HG03045 (cell line): ENCODE data around the gene FLYWCH1.

Experiments used
- ATAC-seq: cut with Tn5 transposase; IDR thresholded peaks from one replicate; pipeline ENCODE4 v1.9.1; 2021; ENCODE audit warnings: mild to moderate bottlenecking, moderate library complexity; ENCODE audit not compliant: unreplicated experiment

The FLYWCH1 gene

GRCh38 chr16:2950353-2950724 is 38.6 kb downstream of the FLYWCH1 start:
- no peak for ATAC-seq

GRCh38 chr16:2950773-2951172 is 39.0 kb downstream of the FLYWCH1 start:
- ATAC-seq = no peak

- no peak for ATAC-seq
Measured at GRCh38 chr16:2952679-2953078, 40.9 kb downstream of the FLYWCH1 start.

GRCh38 chr16:2953706-2954627 is 42.2 kb downstream of the FLYWCH1 start:
- no peak for ATAC-seq

GRCh38 chr16:2954656-2955381 is 43.1 kb downstream of the FLYWCH1 start:
- no peak for ATAC-seq

- no peak for ATAC-seq
Measured at GRCh38 chr16:2955438-2955778, 43.7 kb downstream of the FLYWCH1 start.

- ATAC-seq = no peak
Measured at GRCh38 chr16:2955779-2956578, 44.2 kb downstream of the FLYWCH1 start.

- no peak for ATAC-seq
Measured at GRCh38 chr16:2956579-2956956, 44.8 kb downstream of the FLYWCH1 start.

- no peak for ATAC-seq
Measured at GRCh38 chr16:2959206-2959605, 47.5 kb downstream of the FLYWCH1 start.

- ATAC-seq = no peak
Measured at GRCh38 chr16:2960183-2961010, 48.7 kb downstream of the FLYWCH1 start.

GRCh38 chr16:2962334-2963073 is 50.8 kb downstream of the FLYWCH1 start:
- no peak for ATAC-seq

- no peak for ATAC-seq
Measured at GRCh38 chr16:2963074-2963722, 51.5 kb downstream of the FLYWCH1 start.

GRCh38 chr16:2963723-2964474 is 52.2 kb downstream of the FLYWCH1 start, which contains the start of gene KREMEN2:
TSS of gene KREMEN2 (plus strand) at chr16:2964275. CDS start at chr16:2964521, 246 bp downstream.
- ATAC-seq = no peak

GRCh38 chr16:2964475-2965336 is 53.0 kb downstream of the FLYWCH1 start:
- ATAC-seq = no peak

GRCh38 chr16:2966043-2966807 is 54.5 kb downstream of the FLYWCH1 start:
- no peak for ATAC-seq

GRCh38 chr16:2966808-2967191 is 55.1 kb downstream of the FLYWCH1 start:
- ATAC-seq = no peak

GRCh38 chr16:2967211-2967631 is 55.5 kb downstream of the FLYWCH1 start:
- ATAC-seq = no peak
